Kidney (tissue), 14 donors: Measurements from ENCODE around the gene SPA17. TPM values are rescaled to one million over a fixed set of nuclear protein-coding genes. Genes with fewer than 3 reads are reported as not detected.

Source experiments
- DNase-seq, 5 donors: peaks; one replicate each; pipeline ENCODE4 v3.0.0-alpha.2; 2013 to 2020
- FAIRE-seq: peaks from 2 replicates; lab custom pipeline; 2012; peaks lifted over from hg19 to GRCh38; lab: Jason Lieb, UNC
- H3K27ac ChIP-seq, 2 donors: one replicate each; pipeline ENCODE4 v1.7.0; 2013; ENCODE audit warnings: low read depth in 2 of 2, low read length in 2 of 2, inconsistent platforms in 1 of 2
- H3K27me3 ChIP-seq: one replicate; pipeline ENCODE4 v1.7.1; 2013; ENCODE audit warnings: low read length, inconsistent platforms; ENCODE audit not compliant: control insufficient read depth, insufficient read depth
- H3K36me3 ChIP-seq, 3 donors: one replicate each; pipeline versions ENCODE4 v1.7.0 to v1.7.1; 2013; ENCODE audit warnings: low read length in 3 of 3, control low read depth in 1 of 3, inconsistent platforms in 1 of 3; ENCODE audit not compliant: insufficient read depth in 3 of 3, control insufficient read depth in 2 of 3
- H3K4me1 ChIP-seq, 3 donors: one replicate each; pipeline versions ENCODE4 v1.7.0 to v1.7.1; 2013; ENCODE audit warnings: low read length in 3 of 3, inconsistent platforms in 1 of 3, low read depth in 1 of 3; ENCODE audit not compliant: control insufficient read depth in 2 of 3, insufficient read depth in 2 of 3
- H3K4me3 ChIP-seq, 3 donors: one replicate each; pipeline versions ENCODE4 v1.7.0 to v1.8.1; 2013; ENCODE audit warnings: low read length in 3 of 3, control low read depth in 1 of 3, inconsistent platforms in 1 of 3
- H3K9ac ChIP-seq, 3 donors: one replicate each; pipeline versions ENCODE4 v1.7.0 to v1.7.1; 2013; ENCODE audit warnings: low read length in 3 of 3, control low read depth in 1 of 3, inconsistent platforms in 1 of 3
- H3K9me3 ChIP-seq, 3 donors: one replicate each; pipeline versions ENCODE4 v1.7.0 to v1.7.1; 2013; ENCODE audit warnings: low read length in 3 of 3, control low read depth in 1 of 3, inconsistent platforms in 1 of 3; ENCODE audit not compliant: control insufficient read depth in 2 of 3, insufficient read depth in 1 of 3
- CTCF ChIP-seq: IDR thresholded peaks from 3 replicates; pipeline ENCODE4 v1.5.1; 2012; ENCODE audit warnings: mild to moderate bottlenecking, moderate library complexity, borderline replicate concordance; ENCODE audit not compliant: insufficient read depth; ENCODE audit errors: extremely low read depth
- intact Hi-C: fragments of 100-400 bp; cut with DNase I; formaldehyde crosslinking; loops from one replicate; pipeline ENCODE4 v1.11.1; 2022
- polyA plus RNA-seq: library from polyadenylated mRNA; stranded (reverse); fragments of 350-450 nt; fragmentation: Illumina TruSeq; extraction: RNeasy Lipid Tissue Mini Kit (QIAGEN cat#74804); gene quantifications from one replicate; pipeline ENCODE4 v1.2.3, GENCODE V29; 2014; ENCODE audit warnings: low read depth, low replicate concordance; ENCODE audit not compliant: insufficient read depth
- total RNA-seq: library from RNA; stranded (reverse); fragmentation: NEBNext Ultra II Directional; extraction: Animal tissue kit (Norgen Biotek cat#: 25700); gene quantifications from one replicate; pipeline ENCODE4 v1.2.1, GENCODE V29; 2021
- donor health status: control.
- donor health status: control.
- donor health status: control.
- donor health status: control.
- donor health status: control.
- donor health status: DM: yes; HTN: yes; CAD: no.
- donor health status: Normal renal cell carcinoma (clear cell type).

The SPA17 gene
- total and polyA plus RNA-seq, 2 donors from 2014 or later, result 10.7 to 23.7 TPM

DNA sequence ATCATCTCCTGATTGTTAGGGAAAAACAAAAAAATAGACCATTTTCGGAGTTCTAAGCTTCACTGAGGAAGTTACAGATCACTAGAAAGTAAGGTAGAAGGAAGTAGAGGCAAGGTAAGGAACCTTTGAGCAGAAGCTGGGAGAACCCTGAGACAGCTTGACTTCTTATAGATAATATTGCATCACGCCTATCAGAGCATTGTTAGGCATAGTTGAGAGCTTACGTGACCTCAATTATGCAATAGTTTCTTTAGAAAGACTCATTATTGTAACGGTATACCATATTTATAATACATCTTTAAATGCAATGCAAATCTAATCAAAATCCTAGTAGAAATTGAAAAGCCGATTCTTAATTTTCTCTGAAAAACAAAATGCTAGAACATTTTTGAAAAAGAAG is 46.2 kb upstream of the SPA17 start:
- FAIRE-seq (no peak), DNase-seq (no peak)
- Histone ChIP-seq H3K4me1 (peaks cover 0 to 15% (median 6%) of the 10 kb centered on the region in 3 donors), H3K27me3 (no peaks in the 10 kb centered on the region), H3K9ac (no peak overlapping the region), H3K4me3 (no peak overlapping the region), H3K9me3 (no peaks in the 10 kb centered on the region), H3K27ac (no peak overlapping the region), H3K36me3 (peaks cover 7 to 52% (median 31%) of the 10 kb centered on the region in 3 donors)
- no peak for TF ChIP-seq CTCF
- intact Hi-C loops, result no loop called here

GRCh38 chr11:124629961-124630360 is 43.7 kb upstream of the SPA17 start:
- intact Hi-C loops, result no loop called here
- FAIRE-seq (no peak), DNase-seq (no peak)
- no peak for TF ChIP-seq CTCF
- no peaks in the 10 kb centered on the region for H3K9me3 ChIP-seq
- H3K4me3 ChIP-seq, result no peak overlapping the region
- H3K9ac ChIP-seq, result no peak overlapping the region
- H3K27ac ChIP-seq, result no peak overlapping the region
- H3K36me3 ChIP-seq, result peaks cover 10 to 62% (median 42%) of the 10 kb centered on the region in 3 donors
- no peaks in the 10 kb centered on the region for H3K4me1 ChIP-seq
- no peaks in the 10 kb centered on the region for H3K27me3 ChIP-seq

DNA sequence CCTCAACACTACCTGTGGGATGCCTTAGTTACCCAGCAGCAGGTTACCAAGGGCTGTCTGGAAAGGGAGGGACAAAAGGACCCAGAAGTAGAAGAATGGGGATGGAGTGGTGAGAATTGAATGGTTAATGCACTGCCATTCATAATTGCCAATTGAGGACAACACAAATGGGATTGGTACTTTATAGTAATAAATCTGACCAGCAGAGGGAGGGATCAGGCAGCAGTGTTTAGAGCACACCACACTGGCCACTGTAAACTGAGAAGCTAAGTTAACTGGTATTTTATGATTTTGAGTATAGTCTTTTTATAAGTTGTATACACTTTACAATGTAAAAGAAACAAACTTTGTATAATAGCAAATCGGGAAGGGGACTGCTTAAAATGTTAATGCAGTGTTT is 40.3 kb upstream of the SPA17 start:
- H3K9me3 ChIP-seq, result no peaks in the 10 kb centered on the region
- intact Hi-C loops, result no loop called here
- DNase-seq, result no peak
- no peak for TF ChIP-seq CTCF
- no peak overlapping the region for H3K9ac ChIP-seq
- peaks cover 0 to 5% (median 0%) of the 10 kb centered on the region in 3 donors for H3K4me1 ChIP-seq
- peaks cover 5 to 50% (median 42%) of the 10 kb centered on the region in 3 donors for H3K36me3 ChIP-seq
- no peaks in the 10 kb centered on the region for H3K27me3 ChIP-seq
- FAIRE-seq, result no peak
- no peak overlapping the region for H3K27ac ChIP-seq
- no peak overlapping the region for H3K4me3 ChIP-seq

- Histone ChIP-seq H3K27me3 (no peaks in the 10 kb centered on the region), H3K9ac (no peak overlapping the region), H3K9me3 (no peaks in the 10 kb centered on the region), H3K27ac (no peak overlapping the region), H3K4me3 (no peak overlapping the region), H3K36me3 (peaks cover 5 to 41% (median 35%) of the 10 kb centered on the region in 3 donors), H3K4me1 (peaks cover 0 to 5% (median 0%) of the 10 kb centered on the region in 3 donors)
- FAIRE-seq (peak; percentile 62), DNase-seq (peak in 2 of 5 donors; percentile 30 to 68)
- intact Hi-C loops, result no loop called here
- no peak for TF ChIP-seq CTCF
These were observed 37.8 kb upstream of the SPA17 start for GRCh38 chr11:124635932-124636331.
